ENCODE data around the gene ANTXR1.
A peak's percentile ranks its signal among the peaks of the same experiment; 100 is the strongest.
"Not testable (repeated sequence)": the region's sequence is repeated elsewhere in the genome, so short reads cannot be mapped to it uniquely, and the experiment has no call there.

ANTXR1 gene

GRCh38 chr2:69210385-69210784 lies 197.4 kb downstream of the ANTXR1 start:
- no peak for DNase-seq (ENCODE audit: low spot score)

GRCh38 chr2:69211048-69211447 lies 198.1 kb downstream of the ANTXR1 start:
- DNase-seq (ENCODE audit: low spot score): no peak

GRCh38 chr2:69211686-69212085 lies 198.7 kb downstream of the ANTXR1 start:
- DNase-seq (ENCODE audit: low spot score): no peak

DNA sequence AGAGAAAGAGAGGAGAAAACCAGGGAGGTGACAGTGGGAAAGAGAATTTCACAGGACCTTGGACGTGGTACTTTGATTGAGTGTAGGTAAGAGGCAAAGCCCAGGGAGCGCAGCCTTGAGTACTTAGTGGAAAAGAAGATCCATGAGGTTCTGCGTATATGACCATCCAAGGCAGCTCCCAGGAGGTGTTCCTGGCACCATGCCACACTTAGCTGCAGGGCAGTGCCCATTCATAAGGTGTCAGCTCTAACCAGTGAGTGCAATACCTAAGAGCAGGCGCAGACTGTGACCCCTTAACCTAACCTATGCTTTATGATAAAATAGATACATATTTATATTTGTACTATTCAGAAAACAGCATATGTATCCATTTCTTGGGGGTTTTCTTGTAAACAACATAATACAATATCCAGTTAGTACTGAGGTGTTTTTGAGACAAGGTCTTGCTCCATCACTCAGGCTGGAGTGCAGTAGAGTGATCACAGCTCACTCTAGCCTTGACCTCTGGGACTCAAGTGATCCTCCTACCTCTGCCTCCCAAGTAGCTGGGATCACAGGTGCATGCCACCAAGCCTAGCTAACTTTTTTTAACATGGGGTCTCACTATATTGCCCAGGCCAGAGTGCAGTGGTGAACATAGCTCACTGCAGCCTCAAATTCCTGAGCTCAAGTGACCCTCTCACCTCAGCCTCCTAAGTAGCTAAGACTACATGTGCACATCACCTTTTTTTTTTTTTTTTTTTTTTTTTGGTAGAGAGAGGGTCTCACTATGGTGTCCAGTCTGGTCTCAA lies 199.5 kb downstream of the ANTXR1 start:
- DNase-seq (ENCODE audit: low spot score): no peak

DNA sequence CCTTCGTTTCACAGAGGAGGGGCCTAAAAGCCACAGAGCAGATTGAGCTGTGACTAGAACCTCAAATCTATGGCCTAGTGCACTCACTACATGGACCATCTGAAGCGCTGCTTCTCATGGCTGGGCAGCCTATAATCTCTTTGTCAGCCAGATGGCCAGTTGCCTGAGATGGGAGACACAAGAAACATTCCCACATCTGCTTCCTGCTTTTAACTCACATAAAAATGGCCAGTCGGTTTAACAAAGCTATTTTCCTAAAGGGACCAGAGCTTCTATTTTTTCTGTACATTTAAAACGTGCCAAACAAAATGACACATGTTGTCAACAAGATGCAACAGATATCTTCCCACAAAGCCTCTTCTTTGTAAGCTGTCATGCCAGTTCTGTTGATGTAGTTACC lies 200.2 kb downstream of the ANTXR1 start:
- DNase-seq (ENCODE audit: low spot score): no peak

GRCh38 chr2:69213782-69214181 lies 200.8 kb downstream of the ANTXR1 start:
- DNase-seq (ENCODE audit: low spot score): no peak

- peak; percentile 3 for DNase-seq (ENCODE audit: low spot score)
Measured at GRCh38 chr2:69214898-69215297, 201.9 kb downstream of the ANTXR1 start.

GRCh38 chr2:69216535-69217332 lies 203.8 kb downstream of the ANTXR1 start:
- no peak for DNase-seq (ENCODE audit: low spot score)

GRCh38 chr2:69217333-69218080 lies 204.5 kb downstream of the ANTXR1 start:
- DNase-seq (ENCODE audit: low spot score): no peak

- DNase-seq (ENCODE audit: low spot score): no peak
Measured at GRCh38 chr2:69221512-69221911, 208.5 kb downstream of the ANTXR1 start.

DNA sequence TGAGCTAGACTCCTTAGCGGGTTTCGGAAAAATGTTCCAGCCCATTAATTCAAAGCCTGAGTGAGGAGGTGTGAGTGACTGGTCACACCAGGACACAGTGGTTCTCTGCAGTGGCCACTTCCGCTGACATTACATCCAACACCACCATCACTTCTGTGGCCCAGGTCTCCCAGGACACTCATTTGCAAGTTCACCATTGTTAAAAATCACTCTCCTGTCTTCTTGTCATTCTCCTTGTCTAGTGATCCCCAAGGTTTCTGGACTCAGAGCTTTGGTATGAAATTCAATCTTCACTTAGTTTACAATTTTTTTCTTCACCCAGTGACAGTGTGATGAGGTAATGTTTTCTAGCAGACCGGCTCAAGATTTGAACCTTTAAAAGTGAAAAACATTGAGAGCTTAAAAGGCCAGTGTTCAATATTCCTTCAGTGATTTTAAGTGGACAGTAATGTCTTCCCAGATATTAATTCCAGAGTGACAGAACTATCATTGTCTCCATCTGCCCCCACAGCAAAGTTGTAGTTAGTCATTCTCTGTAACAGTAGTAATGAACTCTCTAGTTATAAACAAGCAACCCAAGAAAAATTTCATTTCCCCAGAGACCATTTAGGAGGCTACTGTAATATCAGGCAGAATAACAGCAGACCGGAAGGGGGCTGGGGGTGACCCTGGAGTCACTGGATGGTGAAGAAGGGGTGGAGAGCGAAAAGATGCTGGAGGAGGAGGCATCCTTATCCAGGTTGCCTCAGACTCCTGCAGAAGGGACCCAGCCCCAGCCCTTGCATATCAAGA lies 209.2 kb downstream of the ANTXR1 start:
- DNase-seq (ENCODE audit: low spot score): no peak

- DNase-seq (ENCODE audit: low spot score): no peak
Measured at GRCh38 chr2:69222953-69223658, 210.1 kb downstream of the ANTXR1 start.

DNA sequence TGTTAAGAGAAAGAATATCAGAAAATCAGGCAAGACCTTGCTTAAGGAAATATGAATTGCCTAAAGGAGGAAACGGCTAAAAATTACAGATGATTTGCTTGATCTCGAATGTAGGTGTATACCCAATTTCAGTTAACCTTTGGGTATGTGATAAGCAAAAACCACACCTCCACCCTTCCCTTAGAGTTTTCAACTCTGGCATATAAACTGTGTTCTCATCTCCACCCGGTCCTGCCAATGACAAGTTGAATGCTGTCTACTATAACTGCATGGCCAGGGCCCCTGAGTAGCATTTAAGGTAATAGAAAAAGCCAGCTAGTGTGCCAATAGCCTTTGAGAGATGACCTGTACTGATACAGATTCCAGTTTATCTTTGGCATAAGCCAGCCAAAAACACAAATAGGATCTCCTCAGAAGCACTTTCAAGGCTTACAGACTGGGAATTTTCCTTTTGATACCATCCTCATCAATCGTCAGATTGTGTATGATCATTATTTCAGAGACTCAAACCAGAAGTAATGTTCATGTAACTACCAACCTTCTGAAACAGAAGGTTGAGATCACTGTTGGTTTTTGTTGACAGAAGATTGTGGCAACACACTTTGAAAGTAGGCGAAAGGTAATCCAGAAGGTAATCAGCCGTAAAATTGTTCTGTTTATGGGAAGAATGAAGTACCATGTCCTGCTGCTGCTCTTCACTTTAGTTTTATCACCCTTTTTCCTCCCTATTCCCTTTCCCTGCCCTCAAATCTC lies 211.0 kb downstream of the ANTXR1 start:
- DNase-seq (ENCODE audit: low spot score): no peak

DNA sequence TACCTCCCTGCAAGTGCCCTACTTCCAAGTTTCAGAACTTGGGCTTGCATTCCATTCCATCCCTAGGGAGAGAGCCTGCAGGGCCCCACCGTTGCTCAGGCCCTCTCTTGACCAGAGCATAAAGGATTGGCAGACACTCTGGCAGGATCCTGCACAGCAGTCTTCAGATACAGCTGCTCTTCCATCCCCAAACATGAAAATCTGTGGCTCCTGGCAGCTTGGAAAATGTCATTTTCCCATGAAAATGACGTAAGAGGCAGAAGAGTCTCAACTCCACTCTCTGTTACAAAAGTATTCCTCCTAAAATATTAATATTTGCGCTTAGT lies 211.5 kb downstream of the ANTXR1 start:
- no peak for DNase-seq (ENCODE audit: low spot score)

DNA sequence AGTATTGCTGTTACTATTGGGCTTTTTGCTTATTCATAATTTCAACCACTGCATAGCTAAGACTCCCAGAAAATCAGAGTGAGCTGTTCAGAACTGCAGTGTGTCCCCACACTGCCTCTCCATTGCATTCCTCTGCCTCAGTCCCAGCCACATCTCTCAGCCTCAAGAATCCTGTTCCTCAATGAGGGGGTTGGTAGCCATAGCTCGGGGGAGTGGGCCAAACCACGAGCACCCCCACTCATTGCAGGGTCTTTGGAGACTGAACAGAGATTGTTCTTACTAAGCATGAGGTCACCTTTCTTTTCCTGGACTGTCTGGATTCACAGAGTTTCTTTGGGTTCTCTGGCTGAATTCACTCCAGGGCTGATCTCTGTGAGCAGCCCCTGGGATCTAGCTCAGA lies 213.0 kb downstream of the ANTXR1 start:
- no peak for DNase-seq (ENCODE audit: low spot score)

DNA sequence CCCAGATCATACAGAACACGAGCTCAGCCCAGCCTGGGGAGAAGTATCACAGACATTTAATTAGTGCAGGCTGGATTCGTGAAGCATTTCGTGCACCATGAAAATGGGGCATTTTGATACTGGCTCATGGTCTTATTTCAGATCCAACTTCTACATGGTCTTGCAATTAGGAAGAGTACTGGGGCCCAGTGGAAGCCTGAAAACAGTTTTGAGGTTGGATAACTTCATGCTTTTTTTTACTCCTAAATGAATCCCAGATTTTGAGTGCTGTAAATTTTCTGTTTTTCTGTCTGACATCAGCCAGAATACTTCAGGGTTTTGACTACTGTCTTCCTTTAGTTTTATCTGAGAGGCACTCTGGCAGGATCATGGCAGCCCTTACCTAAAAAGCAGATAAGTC lies 213.9 kb downstream of the ANTXR1 start:
- no peak for DNase-seq (ENCODE audit: low spot score)

DNA sequence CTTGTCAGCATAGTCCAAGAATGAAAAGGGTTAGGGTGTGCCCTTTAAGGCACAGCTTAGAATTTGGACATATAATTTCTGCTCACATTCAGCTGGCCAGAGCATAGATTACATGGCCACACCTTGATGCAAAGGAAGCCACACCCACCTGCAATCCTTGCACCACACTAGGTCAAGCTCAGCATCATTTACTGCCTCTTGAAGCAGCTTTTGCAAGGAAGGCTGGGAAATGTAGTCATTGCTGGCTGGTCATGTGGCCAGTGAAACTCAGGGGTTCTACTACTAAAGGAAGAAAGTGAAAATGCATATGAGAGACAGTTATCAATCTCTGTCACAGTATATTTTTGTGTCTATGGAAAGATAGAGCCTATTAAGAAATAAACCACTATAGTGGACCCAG lies 214.7 kb downstream of the ANTXR1 start:
- no peak for DNase-seq (ENCODE audit: low spot score)

GRCh38 chr2:69230946-69231345 lies 218.0 kb downstream of the ANTXR1 start:
- DNase-seq (ENCODE audit: low spot score): not testable (repeated sequence)

- DNase-seq (ENCODE audit: low spot score): no peak
Measured at GRCh38 chr2:69231612-69232277, 218.8 kb downstream of the ANTXR1 start.

DNA sequence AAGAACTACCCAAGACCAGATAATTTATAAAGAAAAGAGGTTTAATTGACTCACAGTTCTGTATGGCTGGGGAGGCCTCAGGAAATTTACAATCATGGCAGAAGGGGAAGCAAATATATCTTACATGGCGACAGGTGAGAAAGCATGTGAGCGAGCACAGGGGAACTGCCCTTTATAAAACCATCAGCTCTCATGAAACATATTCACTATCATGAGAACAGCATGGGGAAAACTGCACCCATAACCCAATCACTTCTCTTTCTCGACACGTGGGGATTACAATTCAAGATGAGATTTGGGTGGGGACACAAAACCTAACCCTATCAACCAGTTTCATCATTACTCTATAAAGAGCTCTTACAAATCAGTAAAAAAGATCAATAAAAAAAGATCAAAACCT lies 222.9 kb downstream of the ANTXR1 start:
- DNase-seq (ENCODE audit: low spot score): not testable (repeated sequence)
